Osteocyte (in vitro differentiated cells): Measurements from ENCODE around the gene CGNL1. TPM values are rescaled to one million over a fixed set of nuclear protein-coding genes. Genes with fewer than 3 reads are reported as not detected.

Experiments
- DNase-seq: peaks from one replicate; pipeline ENCODE4 v3.0.0; 2021; ENCODE audit warnings: mixed read lengths; ENCODE audit not compliant: unreplicated experiment; ENCODE audit errors: extremely low spot score
- H3K27ac Mint-ChIP-seq: one replicate; pipeline ENCODE4 v1.8.0; 2021; ENCODE audit warnings: mild to moderate bottlenecking, mixed read lengths; ENCODE audit not compliant: unreplicated experiment
- H3K27me3 Mint-ChIP-seq: one replicate; pipeline ENCODE4 v1.8.0; 2021; ENCODE audit warnings: mixed read lengths; ENCODE audit not compliant: unreplicated experiment
- H3K36me3 Mint-ChIP-seq: one replicate; pipeline ENCODE4 v1.8.0; 2021; ENCODE audit warnings: mixed read lengths; ENCODE audit not compliant: unreplicated experiment
- H3K4me1 Mint-ChIP-seq: one replicate; pipeline ENCODE4 v1.8.0; 2021; ENCODE audit warnings: mixed read lengths; ENCODE audit not compliant: unreplicated experiment
- H3K4me3 Mint-ChIP-seq: one replicate; pipeline ENCODE4 v1.8.0; 2021; ENCODE audit warnings: mild to moderate bottlenecking, moderate library complexity, mixed read lengths; ENCODE audit not compliant: unreplicated experiment
- H3K9me3 Mint-ChIP-seq: one replicate; pipeline ENCODE4 v1.8.0; 2021; ENCODE audit warnings: mixed read lengths; ENCODE audit not compliant: unreplicated experiment
- total RNA-seq: library from RNA; stranded (reverse); gene quantifications from 2 replicates; pipeline ENCODE4 v1.2.1, GENCODE V29; 2021
- TF ChIP-seq, protein P1 (sequence below): fragments of 200-600 bp; sonication (generic); IDR thresholded peaks from 2 replicates; pipeline ENCODE4 v1.5.0; 2021; ENCODE audit warnings: antibody characterized with exemption, mild to moderate bottlenecking, moderate library complexity

Gene CGNL1
- total RNA-seq, 1 donor from 2014 or later, result 6.2 TPM

DNA sequence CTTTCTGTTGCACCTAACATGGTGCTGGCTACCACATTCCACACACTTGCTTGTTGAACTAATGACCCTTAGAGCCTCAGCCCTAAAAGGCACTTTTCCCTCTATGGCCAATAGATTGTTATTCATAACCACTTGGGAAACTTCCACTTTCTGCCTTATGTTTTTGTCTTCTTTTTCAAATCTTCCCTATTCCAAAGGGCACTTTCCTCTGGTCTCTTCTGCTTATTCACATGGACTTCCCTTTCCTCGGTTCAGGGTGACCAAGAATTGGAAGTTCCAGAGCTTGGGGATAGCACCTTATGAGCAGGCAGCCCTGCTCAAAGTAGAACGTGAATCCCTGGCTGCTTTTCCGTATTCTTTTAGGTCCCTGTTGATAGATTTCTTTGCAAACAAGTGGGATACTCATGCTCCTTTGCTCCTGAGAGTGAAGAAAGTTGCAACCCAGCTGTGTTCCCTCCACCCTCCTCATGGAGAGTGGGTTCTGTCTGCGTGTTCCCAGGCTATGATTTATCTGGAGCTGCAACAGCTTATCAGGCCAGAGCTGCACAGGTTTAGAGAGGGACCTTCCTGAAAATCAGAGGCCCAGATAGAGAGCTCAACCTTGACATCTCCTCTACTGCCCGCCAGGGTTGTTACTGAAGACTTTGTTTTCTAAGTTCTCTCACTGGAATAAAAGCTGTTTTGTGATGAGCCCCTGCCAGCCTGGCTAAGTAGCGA lies 156.6 kb downstream of the CGNL1 start:
- H3K27me3 Mint-ChIP-seq, result peaks cover 5% of the 10 kb centered on the region
- no peak overlapping the region for H3K27ac Mint-ChIP-seq
- no peak overlapping the region for H3K4me3 Mint-ChIP-seq
- TF ChIP-seq, protein P1, sequence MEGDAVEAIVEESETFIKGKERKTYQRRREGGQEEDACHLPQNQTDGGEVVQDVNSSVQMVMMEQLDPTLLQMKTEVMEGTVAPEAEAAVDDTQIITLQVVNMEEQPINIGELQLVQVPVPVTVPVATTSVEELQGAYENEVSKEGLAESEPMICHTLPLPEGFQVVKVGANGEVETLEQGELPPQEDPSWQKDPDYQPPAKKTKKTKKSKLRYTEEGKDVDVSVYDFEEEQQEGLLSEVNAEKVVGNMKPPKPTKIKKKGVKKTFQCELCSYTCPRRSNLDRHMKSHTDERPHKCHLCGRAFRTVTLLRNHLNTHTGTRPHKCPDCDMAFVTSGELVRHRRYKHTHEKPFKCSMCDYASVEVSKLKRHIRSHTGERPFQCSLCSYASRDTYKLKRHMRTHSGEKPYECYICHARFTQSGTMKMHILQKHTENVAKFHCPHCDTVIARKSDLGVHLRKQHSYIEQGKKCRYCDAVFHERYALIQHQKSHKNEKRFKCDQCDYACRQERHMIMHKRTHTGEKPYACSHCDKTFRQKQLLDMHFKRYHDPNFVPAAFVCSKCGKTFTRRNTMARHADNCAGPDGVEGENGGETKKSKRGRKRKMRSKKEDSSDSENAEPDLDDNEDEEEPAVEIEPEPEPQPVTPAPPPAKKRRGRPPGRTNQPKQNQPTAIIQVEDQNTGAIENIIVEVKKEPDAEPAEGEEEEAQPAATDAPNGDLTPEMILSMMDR, result no peak
- no peaks in the 10 kb centered on the region for H3K9me3 Mint-ChIP-seq
- DNase-seq, result no peak
- H3K4me1 Mint-ChIP-seq, result peaks cover 57% of the 10 kb centered on the region
- no peaks in the 10 kb centered on the region for H3K36me3 Mint-ChIP-seq

DNA sequence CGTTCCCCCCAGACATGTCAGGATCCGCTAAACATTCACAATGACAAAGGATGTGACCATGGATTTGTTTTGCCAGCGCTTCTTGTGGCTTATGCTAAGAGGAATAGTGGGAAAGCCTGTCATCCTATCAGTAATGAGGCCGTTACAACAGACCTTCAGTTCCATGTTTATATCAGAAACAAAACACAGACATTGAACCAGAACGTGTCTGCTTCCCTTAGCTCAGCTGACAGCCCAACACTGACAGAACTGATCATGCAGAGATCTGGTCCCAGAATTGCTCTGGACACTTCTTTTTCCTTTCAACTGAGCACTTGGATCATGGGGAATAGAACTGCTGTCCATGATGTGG lies 157.1 kb downstream of the CGNL1 start:
- Mint-ChIP-seq H3K27me3 (peaks cover 5% of the 10 kb centered on the region), H3K4me1 (peaks cover 61% of the 10 kb centered on the region), H3K9me3 (no peaks in the 10 kb centered on the region), H3K36me3 (no peaks in the 10 kb centered on the region), H3K27ac (no peak overlapping the region), H3K4me3 (no peak overlapping the region)
- TF ChIP-seq, protein P1, result no peak
- no peak for DNase-seq

DNA sequence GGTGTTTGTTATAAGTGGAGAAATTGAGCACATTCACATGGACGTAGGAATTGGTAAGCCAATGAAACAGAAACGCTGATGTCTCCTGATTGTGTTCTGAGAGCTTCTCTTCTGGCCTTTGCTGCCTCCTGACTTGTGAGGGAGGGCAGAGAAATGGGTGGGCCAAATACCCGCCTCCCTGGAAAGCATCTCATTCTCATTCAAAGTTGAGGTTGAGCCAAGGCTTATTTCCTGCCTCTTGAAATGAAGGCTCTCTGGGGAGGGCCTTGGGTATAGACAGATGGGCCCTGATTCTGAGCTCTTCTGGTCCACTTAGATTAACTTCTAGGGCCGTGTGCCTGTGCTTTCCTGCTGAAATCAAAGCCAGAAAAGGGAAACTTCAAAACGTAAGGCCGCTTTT lies 158.0 kb downstream of the CGNL1 start:
- Mint-ChIP-seq H3K27me3 (peaks cover 5% of the 10 kb centered on the region), H3K9me3 (no peaks in the 10 kb centered on the region), H3K4me1 (peaks cover 55% of the 10 kb centered on the region), H3K27ac (no peak overlapping the region), H3K36me3 (no peaks in the 10 kb centered on the region), H3K4me3 (no peak overlapping the region)
- DNase-seq, result no peak
- TF ChIP-seq, protein P1, result no peak

DNA sequence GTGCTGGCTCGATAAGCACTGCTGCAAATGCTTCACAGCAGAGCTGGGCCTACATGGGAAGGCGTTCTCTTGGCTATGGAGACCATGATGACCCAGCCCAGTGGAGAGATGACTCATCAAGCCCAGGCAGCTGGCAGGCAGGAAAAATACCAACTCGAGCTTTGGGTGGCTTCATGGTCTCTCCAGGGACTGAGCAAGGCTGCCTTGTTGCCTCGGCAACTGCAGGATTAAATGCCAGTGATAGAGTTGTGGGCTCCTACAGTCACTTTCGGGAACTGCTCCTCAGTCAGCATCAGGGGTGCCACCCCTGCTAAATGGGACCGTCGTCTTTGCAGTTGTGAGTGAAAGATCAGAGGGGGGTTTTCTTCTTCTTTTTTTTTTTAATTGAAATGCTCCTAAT lies 160.8 kb downstream of the CGNL1 start:
- no peaks in the 10 kb centered on the region for H3K9me3 Mint-ChIP-seq

DNA sequence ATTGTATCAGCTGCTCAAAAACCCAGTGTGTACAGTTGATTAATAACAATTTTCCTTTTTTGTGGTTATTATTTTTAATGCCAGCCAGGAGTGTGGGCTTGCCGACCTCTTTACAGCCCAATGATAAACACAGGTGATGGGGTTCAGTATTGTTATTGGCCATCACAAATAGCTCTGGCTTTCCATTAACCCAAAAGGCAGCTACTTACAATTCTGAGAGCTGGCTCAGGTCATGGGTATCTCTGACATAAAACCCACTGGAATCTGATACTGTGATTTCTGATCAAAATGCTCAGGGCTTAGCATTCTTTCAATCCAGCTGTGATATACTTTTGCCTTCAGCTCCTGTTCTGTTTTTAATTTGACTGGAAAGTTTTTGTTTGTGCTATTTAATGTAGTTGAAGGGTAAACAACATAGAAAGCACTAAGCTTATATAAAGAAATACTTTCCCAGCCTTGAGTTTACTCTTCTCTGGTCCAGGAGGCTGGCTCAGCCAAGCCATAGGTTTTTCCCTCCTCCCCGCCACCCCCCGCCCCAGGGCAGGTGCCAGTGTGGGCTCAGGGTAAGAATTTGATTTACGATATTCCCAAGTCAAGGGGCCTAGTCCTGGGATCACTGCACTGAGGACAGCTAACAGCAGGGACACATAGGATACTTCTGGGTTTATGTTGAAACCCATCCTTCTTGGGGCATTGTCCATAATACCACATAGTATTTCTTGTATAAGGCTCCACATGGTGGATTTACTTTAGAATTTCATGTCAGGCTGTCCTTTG lies 161.4 kb downstream of the CGNL1 start:
- no peaks in the 10 kb centered on the region for H3K36me3 Mint-ChIP-seq
- no peak overlapping the region for H3K4me3 Mint-ChIP-seq

More for the DNA sequence above, 160.8 kb downstream of the CGNL1 start:
- H3K4me3 Mint-ChIP-seq, result peak overlapping the region; percentile 45
- H3K36me3 Mint-ChIP-seq, result no peaks in the 10 kb centered on the region
- peaks cover 3% of the 10 kb centered on the region for H3K27me3 Mint-ChIP-seq
- peak; percentile 91 for DNase-seq
- peaks cover 39% of the 10 kb centered on the region for H3K4me1 Mint-ChIP-seq
- peak overlapping the region; percentile 89 for H3K27ac Mint-ChIP-seq
- TF ChIP-seq, protein P1, result peak; percentile 35

More for the DNA sequence above, 161.4 kb downstream of the CGNL1 start:
- Mint-ChIP-seq H3K27me3 (peaks cover 3% of the 10 kb centered on the region), H3K4me1 (peaks cover 36% of the 10 kb centered on the region), H3K27ac (peak overlapping the region; percentile 89), H3K9me3 (no peaks in the 10 kb centered on the region)
- no peak for DNase-seq
- TF ChIP-seq, protein P1, result no peak
